Colonic mucosa (tissue), 4 donors: ENCODE data around the gene FHIT. TPM values are rescaled to one million over a fixed set of nuclear protein-coding genes. Genes with fewer than 3 reads are reported as not detected.

Source experiments
- DNase-seq: peaks from one replicate; pipeline ENCODE4 v3.0.0-alpha.2; 2020
- H3K27ac ChIP-seq: fragments of 200-600 bp; one replicate; pipeline ENCODE4 v1.8.0; 2021
- H3K27me3 ChIP-seq: fragments of 200-600 bp; one replicate; pipeline ENCODE4 v1.8.0; 2021
- H3K36me3 ChIP-seq: fragments of 200-600 bp; one replicate; pipeline ENCODE4 v1.8.0; 2021
- H3K4me1 ChIP-seq: fragments of 200-600 bp; one replicate; pipeline ENCODE4 v1.8.0; 2021; ENCODE audit warnings: mild to moderate bottlenecking
- H3K4me3 ChIP-seq: fragments of 200-600 bp; one replicate; pipeline ENCODE4 v1.8.0; 2021
- H3K9ac ChIP-seq, 2 donors: one replicate each; pipeline ENCODE4 v1.7.0; 2013; ENCODE audit warnings: control low read depth in 2 of 2, low read depth in 2 of 2, low read length in 2 of 2
- H3K9me3 ChIP-seq: fragments of 200-600 bp; one replicate; pipeline ENCODE4 v1.8.0; 2021
- intact Hi-C: fragments of 100-400 bp; cut with DNase I; formaldehyde crosslinking; loops from one replicate; pipeline ENCODE4 v1.14.1; 2022
- total RNA-seq, 2 donors: library from RNA; stranded (reverse); fragmentation: NEBNext Ultra II Directional in 1 of 2; extraction: Animal tissue kit (Norgen Biotek cat#: 25700) in 1 of 2; gene quantifications; one replicate each; pipeline ENCODE4 v1.2.1, GENCODE V29; 2021
- TF ChIP-seq, protein P1 (sequence below): fragments of 200-600 bp; IDR thresholded peaks from one replicate; pipeline ENCODE4 v1.8.0; 2022; ENCODE audit warnings: antibody characterized with exemption, mild to moderate bottlenecking
- donor health status: healthy.
- donor health status: DM: no; HTN: no; CAD: no.
- donor health status: DM: no; HTN: no; CAD: no.

Gene FHIT
- total RNA-seq, 2 donors from 2014 or later = 7.7 to 9.4 TPM

DNA sequence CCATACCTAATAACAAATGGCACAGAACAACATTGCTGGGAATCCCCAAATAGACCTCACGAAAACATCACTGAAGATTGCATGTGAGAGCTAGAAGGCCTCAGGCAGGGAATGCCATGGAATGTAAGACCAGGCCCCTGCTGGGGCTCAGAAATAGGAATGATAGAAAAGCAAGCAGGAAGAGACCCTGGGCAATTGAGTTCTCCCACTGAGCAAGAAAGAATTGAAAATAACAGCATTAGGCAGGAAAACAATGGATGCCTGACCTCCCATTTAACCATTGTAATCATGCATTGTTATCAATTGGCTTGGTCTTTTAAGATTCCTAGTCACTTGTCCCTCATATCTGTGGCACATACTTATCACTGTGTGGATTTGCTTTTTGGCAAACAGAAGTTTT lies 581.6 kb downstream of the FHIT start:
- TF ChIP-seq, protein P1, sequence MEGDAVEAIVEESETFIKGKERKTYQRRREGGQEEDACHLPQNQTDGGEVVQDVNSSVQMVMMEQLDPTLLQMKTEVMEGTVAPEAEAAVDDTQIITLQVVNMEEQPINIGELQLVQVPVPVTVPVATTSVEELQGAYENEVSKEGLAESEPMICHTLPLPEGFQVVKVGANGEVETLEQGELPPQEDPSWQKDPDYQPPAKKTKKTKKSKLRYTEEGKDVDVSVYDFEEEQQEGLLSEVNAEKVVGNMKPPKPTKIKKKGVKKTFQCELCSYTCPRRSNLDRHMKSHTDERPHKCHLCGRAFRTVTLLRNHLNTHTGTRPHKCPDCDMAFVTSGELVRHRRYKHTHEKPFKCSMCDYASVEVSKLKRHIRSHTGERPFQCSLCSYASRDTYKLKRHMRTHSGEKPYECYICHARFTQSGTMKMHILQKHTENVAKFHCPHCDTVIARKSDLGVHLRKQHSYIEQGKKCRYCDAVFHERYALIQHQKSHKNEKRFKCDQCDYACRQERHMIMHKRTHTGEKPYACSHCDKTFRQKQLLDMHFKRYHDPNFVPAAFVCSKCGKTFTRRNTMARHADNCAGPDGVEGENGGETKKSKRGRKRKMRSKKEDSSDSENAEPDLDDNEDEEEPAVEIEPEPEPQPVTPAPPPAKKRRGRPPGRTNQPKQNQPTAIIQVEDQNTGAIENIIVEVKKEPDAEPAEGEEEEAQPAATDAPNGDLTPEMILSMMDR = no peak
- Histone ChIP-seq H3K27ac (no peak overlapping the region), H3K36me3 (no peaks in the 10 kb centered on the region), H3K9me3 (no peaks in the 10 kb centered on the region), H3K9ac (no peak overlapping the region), H3K4me3 (no peak overlapping the region), H3K4me1 (no peaks in the 10 kb centered on the region), H3K27me3 (no peaks in the 10 kb centered on the region)
- no peak for DNase-seq
- intact Hi-C loops = no loop called here

DNA sequence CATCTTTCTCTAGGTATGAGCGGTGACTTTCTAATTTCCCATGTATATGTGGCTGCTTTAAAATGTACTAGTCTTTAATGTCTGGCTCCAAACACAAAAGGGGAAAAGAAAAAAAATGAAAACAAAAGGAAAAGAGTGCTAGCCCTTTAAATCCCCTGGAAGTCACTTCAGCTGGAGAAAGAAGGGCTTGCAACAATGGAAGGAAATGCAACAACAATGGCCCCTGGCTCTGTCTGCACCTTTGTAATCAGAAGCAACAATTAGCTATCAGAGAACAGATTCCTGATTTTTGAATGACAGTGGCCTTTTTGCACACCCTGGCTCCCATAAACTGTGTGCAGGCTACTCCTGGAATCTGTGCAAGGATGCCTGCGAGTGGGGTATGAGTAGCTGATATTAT lies 591.2 kb downstream of the FHIT start:
- H3K9me3 ChIP-seq = no peaks in the 10 kb centered on the region
- no peak overlapping the region for H3K9ac ChIP-seq
- no peaks in the 10 kb centered on the region for H3K36me3 ChIP-seq
- no peaks in the 10 kb centered on the region for H3K4me1 ChIP-seq
- no peak overlapping the region for H3K4me3 ChIP-seq
- DNase-seq = no peak
- no peak overlapping the region for H3K27ac ChIP-seq
- H3K27me3 ChIP-seq = no peaks in the 10 kb centered on the region
- intact Hi-C loops = no loop called here
- TF ChIP-seq, protein P1 = no peak

- TF ChIP-seq, protein P1 = no peak
- no peaks in the 10 kb centered on the region for H3K36me3 ChIP-seq
- intact Hi-C loops = no loop called here
- no peaks in the 10 kb centered on the region for H3K9me3 ChIP-seq
- no peak for DNase-seq
- H3K4me3 ChIP-seq = no peak overlapping the region
- no peaks in the 10 kb centered on the region for H3K4me1 ChIP-seq
- H3K27me3 ChIP-seq = no peaks in the 10 kb centered on the region
- H3K9ac ChIP-seq = no peak overlapping the region
- H3K27ac ChIP-seq = no peak overlapping the region
Observed at GRCh38 chr3:60659098-60659497, 592.2 kb downstream of the FHIT start.

- Histone ChIP-seq H3K9me3 (no peaks in the 10 kb centered on the region), H3K27ac (no peak overlapping the region), H3K4me1 (no peaks in the 10 kb centered on the region), H3K27me3 (no peaks in the 10 kb centered on the region), H3K36me3 (no peaks in the 10 kb centered on the region), H3K9ac (no peak overlapping the region), H3K4me3 (no peak overlapping the region)
- no peak for DNase-seq
- TF ChIP-seq, protein P1 = no peak
- intact Hi-C loops = no loop called here
Observed at GRCh38 chr3:60657972-60658371, 593.3 kb downstream of the FHIT start.

DNA sequence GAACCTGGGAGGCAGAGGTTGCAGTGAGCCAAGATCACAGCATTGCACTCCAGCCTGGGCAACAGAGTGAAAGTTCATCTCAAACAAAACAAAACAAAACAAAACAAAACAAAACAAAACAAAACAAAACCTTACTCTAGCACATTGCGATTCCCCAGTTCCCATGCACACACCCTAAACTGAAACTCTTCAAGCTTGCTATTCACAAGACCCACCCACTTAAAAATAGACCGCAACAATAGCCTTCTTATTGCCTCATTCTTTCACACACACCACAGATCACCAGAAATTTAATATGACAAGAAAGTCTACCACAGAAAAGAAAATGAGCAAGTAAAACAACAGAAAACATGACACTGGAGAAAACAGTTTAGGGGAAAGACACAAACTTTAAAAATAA lies 598.4 kb downstream of the FHIT start:
- intact Hi-C loops = no loop called here
- no peak for DNase-seq
- H3K9me3 ChIP-seq = no peaks in the 10 kb centered on the region
- no peak overlapping the region for H3K4me3 ChIP-seq
- H3K9ac ChIP-seq = no peak overlapping the region
- H3K27me3 ChIP-seq = no peaks in the 10 kb centered on the region
- no peak overlapping the region for H3K27ac ChIP-seq
- H3K4me1 ChIP-seq = no peaks in the 10 kb centered on the region
- TF ChIP-seq, protein P1 = no peak
- H3K36me3 ChIP-seq = no peaks in the 10 kb centered on the region

DNA sequence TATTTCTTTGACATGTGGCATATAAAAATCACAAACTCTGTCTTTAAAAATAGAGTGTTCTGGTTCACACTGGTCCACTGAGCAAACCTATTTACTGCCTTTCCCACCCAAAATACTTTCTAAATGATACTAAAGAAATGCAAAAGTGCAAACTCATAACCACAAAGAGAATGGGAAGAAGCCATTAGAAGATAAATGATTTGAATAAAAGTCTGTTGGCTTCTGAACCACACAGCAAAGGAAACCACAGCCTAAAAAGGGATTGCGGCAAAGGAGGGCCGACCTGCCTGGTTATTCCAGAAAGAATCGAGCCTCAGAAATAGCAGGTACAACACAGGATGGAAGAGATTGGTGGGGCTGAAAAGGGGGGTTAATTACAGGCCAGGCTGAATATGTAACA lies 599.5 kb downstream of the FHIT start:
- H3K4me3 ChIP-seq = no peak overlapping the region
- no peaks in the 10 kb centered on the region for H3K36me3 ChIP-seq
- no peak overlapping the region for H3K9ac ChIP-seq
- no peak overlapping the region for H3K27ac ChIP-seq
- H3K27me3 ChIP-seq = no peaks in the 10 kb centered on the region
- intact Hi-C loops = no loop called here
- TF ChIP-seq, protein P1 = no peak
- H3K4me1 ChIP-seq = no peaks in the 10 kb centered on the region
- DNase-seq = no peak
- no peaks in the 10 kb centered on the region for H3K9me3 ChIP-seq
